HepG2 (cell line): ENCODE measurements around the gene EWSR1. TPM values are rescaled to one million over a fixed set of nuclear protein-coding genes. Genes with fewer than 3 reads are reported as not detected.

ENCODE experiments used
- ARID4A ChIP-seq: sonication (generic); formaldehyde crosslinking; IDR thresholded peaks from 2 replicates; pipeline ENCODE4 v1.5.0; 2020; ENCODE audit warnings: mild to moderate bottlenecking, missing genetic modification reagents, borderline replicate concordance
- CC2D1A ChIP-seq: sonication (generic); formaldehyde crosslinking; IDR thresholded peaks from 2 replicates; pipeline ENCODE4 v1.8.1; 2023; ENCODE audit warnings: mild to moderate bottlenecking, missing genetic modification reagents
- KAT8 ChIP-seq: IDR thresholded peaks from 2 replicates; pipeline ENCODE4 v1.6.1; 2016; ENCODE audit warnings: missing genetic modification reagents, missing compliant biosample characterization
- MBD4 ChIP-seq: IDR thresholded peaks from 2 replicates; pipeline ENCODE4 v1.6.1; 2012; ENCODE audit warnings: low read length, inconsistent platforms, borderline replicate concordance
- RARA ChIP-seq: IDR thresholded peaks from 2 replicates; pipeline ENCODE4 v1.6.1; 2016; ENCODE audit warnings: missing genetic modification reagents, missing compliant biosample characterization
- SNAI1 ChIP-seq: sonication (generic); formaldehyde crosslinking; IDR thresholded peaks from 2 replicates; pipeline ENCODE4 v1.5.0; 2020; ENCODE audit warnings: mild to moderate bottlenecking, missing genetic modification reagents, borderline replicate concordance
- ZNF431 ChIP-seq: sonication (generic); formaldehyde crosslinking; IDR thresholded peaks from 2 replicates; pipeline ENCODE4 v1.9.0; 2022; ENCODE audit warnings: missing genetic modification reagents, low read depth, mild to moderate bottlenecking, borderline replicate concordance
- ZNF468 ChIP-seq: sonication (generic); formaldehyde crosslinking; IDR thresholded peaks from 2 replicates; pipeline ENCODE4 v1.8.0; 2022; ENCODE audit warnings: mild to moderate bottlenecking, moderate library complexity, missing genetic modification reagents
- ZSCAN12 ChIP-seq: sonication (generic); formaldehyde crosslinking; IDR thresholded peaks from 2 replicates; pipeline ENCODE4 v1.9.0; 2021; ENCODE audit warnings: mild to moderate bottlenecking, missing genetic modification reagents
- polyA plus RNA-seq, 8 experiments: library from polyadenylated mRNA; depleted of rRNA in 3 of 8; stranded (reverse) in 7 of 8; unstranded in 1 of 8; fragments of >200 nt; fragmentation: Illumina TruSeq in 4 of 8; extraction: Trizol in 4 of 8; gene quantifications; 2 replicates each; pipeline versions ENCODE4 v1.2.1 to v1.2.3, GENCODE V29; 2011 to 2016; ENCODE audit warnings: low read depth in 4 of 8, missing spikeins in 1 of 8, mixed read lengths in 1 of 8; ENCODE audit not compliant: insufficient read depth in 1 of 8
- total RNA-seq, 5 experiments: library from RNA; depleted of rRNA; stranded (reverse); fragments of >200 nt; fragmentation: Illumina TruSeq; extraction: Trizol; gene quantifications; 2 replicates each; pipeline ENCODE4 v1.2.3, GENCODE V29; 2016; ENCODE audit warnings: low read depth in 1 of 5
- TF ChIP-seq, protein P1 (sequence below), 2 experiments: fragments of 450-650 bp in 1 of 2; sonication (generic) in 1 of 2; formaldehyde crosslinking in 1 of 2; IDR thresholded peaks; 2 replicates each; pipeline versions ENCODE4 v1.6.1 to v1.8.0; 2016 to 2022; ENCODE audit warnings: antibody characterized with exemption in 1 of 2, mild to moderate bottlenecking in 1 of 2, missing genetic modification reagents in 1 of 2
- TF ChIP-seq, protein P2 (sequence below): sonication (generic); formaldehyde crosslinking; conservative IDR thresholded peaks from 2 replicates; pipeline ENCODE4 v1.5.0; 2020; ENCODE audit warnings: missing genetic modification reagents
- TF ChIP-seq, protein P3 (sequence below): sonication (generic); formaldehyde crosslinking; IDR thresholded peaks from 2 replicates; pipeline ENCODE4 v1.8.0; 2023; ENCODE audit warnings: mild to moderate bottlenecking, missing genetic modification reagents

EWSR1 gene
- total and polyA plus RNA-seq, 2 of the 13 experiments (the other 11 are each of a cell fraction or from before 2014, with no cell fraction given): 211 to 326 TPM

GRCh38 chr22:29267858-29268510, at the start of gene EWSR1, which contains the start of gene RHBDD3 (continued):
- TF ChIP-seq, protein P1, sequence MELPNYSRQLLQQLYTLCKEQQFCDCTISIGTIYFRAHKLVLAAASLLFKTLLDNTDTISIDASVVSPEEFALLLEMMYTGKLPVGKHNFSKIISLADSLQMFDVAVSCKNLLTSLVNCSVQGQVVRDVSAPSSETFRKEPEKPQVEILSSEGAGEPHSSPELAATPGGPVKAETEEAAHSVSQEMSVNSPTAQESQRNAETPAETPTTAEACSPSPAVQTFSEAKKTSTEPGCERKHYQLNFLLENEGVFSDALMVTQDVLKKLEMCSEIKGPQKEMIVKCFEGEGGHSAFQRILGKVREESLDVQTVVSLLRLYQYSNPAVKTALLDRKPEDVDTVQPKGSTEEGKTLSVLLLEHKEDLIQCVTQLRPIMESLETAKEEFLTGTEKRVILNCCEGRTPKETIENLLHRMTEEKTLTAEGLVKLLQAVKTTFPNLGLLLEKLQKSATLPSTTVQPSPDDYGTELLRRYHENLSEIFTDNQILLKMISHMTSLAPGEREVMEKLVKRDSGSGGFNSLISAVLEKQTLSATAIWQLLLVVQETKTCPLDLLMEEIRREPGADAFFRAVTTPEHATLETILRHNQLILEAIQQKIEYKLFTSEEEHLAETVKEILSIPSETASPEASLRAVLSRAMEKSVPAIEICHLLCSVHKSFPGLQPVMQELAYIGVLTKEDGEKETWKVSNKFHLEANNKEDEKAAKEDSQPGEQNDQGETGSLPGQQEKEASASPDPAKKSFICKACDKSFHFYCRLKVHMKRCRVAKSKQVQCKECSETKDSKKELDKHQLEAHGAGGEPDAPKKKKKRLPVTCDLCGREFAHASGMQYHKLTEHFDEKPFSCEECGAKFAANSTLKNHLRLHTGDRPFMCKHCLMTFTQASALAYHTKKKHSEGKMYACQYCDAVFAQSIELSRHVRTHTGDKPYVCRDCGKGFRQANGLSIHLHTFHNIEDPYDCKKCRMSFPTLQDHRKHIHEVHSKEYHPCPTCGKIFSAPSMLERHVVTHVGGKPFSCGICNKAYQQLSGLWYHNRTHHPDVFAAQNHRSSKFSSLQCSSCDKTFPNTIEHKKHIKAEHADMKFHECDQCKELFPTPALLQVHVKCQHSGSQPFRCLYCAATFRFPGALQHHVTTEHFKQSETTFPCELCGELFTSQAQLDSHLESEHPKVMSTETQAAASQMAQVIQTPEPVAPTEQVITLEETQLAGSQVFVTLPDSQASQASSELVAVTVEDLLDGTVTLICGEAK (IDR thresholded peaks at IDR 0.05): no peak
- TF ChIP-seq, protein P1 (CRISPR knock-in tag; IDR thresholded peaks at IDR 0.05): no peak; the same call in 1 of the 2 replicates
- TF ChIP-seq ZNF431 (CRISPR knock-in tag) (no peak), RARA (CRISPR knock-in tag) (0 out of 2 replicates have a peak, but pooled peaks have one; percentile 17), ZSCAN12 (no peak), KAT8 (peak; percentile 83), CC2D1A (CRISPR knock-in tag) (no peak), SNAI1 (CRISPR knock-in tag) (no peak), ZNF468 (no peak), MBD4 (no peak), ARID4A (CRISPR knock-in tag) (peak; percentile 83; the same call in 1 of the 2 replicates)
- TF ChIP-seq, protein P2, sequence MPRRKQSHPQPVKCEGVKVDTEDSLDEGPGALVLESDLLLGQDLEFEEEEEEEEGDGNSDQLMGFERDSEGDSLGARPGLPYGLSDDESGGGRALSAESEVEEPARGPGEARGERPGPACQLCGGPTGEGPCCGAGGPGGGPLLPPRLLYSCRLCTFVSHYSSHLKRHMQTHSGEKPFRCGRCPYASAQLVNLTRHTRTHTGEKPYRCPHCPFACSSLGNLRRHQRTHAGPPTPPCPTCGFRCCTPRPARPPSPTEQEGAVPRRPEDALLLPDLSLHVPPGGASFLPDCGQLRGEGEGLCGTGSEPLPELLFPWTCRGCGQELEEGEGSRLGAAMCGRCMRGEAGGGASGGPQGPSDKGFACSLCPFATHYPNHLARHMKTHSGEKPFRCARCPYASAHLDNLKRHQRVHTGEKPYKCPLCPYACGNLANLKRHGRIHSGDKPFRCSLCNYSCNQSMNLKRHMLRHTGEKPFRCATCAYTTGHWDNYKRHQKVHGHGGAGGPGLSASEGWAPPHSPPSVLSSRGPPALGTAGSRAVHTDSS (CRISPR knock-in tag): no peak
- TF ChIP-seq, protein P3, sequence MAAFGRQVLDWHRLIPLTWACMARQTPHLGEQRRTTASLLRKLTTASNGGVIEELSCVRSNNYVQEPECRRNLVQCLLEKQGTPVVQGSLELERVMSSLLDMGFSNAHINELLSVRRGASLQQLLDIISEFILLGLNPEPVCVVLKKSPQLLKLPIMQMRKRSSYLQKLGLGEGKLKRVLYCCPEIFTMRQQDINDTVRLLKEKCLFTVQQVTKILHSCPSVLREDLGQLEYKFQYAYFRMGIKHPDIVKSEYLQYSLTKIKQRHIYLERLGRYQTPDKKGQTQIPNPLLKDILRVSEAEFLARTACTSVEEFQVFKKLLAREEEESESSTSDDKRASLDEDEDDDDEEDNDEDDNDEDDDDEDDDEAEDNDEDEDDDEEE (CRISPR knock-in tag): no peak
